Omental fat pad (tissue), 4 donors: Measurements from ENCODE around the gene DNAJA4. TPM values are rescaled to one million over a fixed set of nuclear protein-coding genes. Genes with fewer than 3 reads are reported as not detected.

Experiments
- ATAC-seq: fragments of 150-250 bp; one replicate; pipeline ENCODE4 v1.9.1; 2016; ENCODE audit warnings: mild to moderate bottlenecking, moderate library complexity; ENCODE audit not compliant: low FRiP score
- DNase-seq: peaks from one replicate; pipeline ENCODE4 v3.0.0-alpha.2; 2019; ENCODE audit warnings: low spot score
- CTCF ChIP-seq, 3 donors: fragments of 450-650 bp; IDR thresholded peaks; one replicate each; pipeline ENCODE4 v1.5.1; 2016 to 2017; ENCODE audit warnings: antibody characterized with exemption in 3 of 3, mild to moderate bottlenecking in 3 of 3, moderate library complexity in 2 of 3
- total RNA-seq, 4 donors: library from RNA; depleted of rRNA; stranded (reverse); fragments of >200 nt; gene quantifications; one replicate each; pipeline ENCODE4 v1.1.0, GENCODE V29; 2016

DNAJA4 gene
- total RNA-seq, 4 donors from 2014 or later, result 19.0 to 88.6 (median 28.9) TPM

GRCh38 chr15:78304216-78305066 is 40.1 kb downstream of the DNAJA4 start:
- no peak for TF ChIP-seq CTCF (IDR thresholded peaks at IDR 0.05)
- no peak for DNase-seq
- ATAC-seq, result no peak

- no peak for TF ChIP-seq CTCF (IDR thresholded peaks at IDR 0.05)
- no peak for ATAC-seq
- DNase-seq, result no peak
Measured at GRCh38 chr15:78306176-78306774, 41.9 kb downstream of the DNAJA4 start.

GRCh38 chr15:78307976-78308375 is 43.6 kb downstream of the DNAJA4 start:
- ATAC-seq, result no peak
- no peak for DNase-seq
- TF ChIP-seq CTCF (IDR thresholded peaks at IDR 0.05), result no peak

- no peak for DNase-seq
- ATAC-seq, result no peak
- no peak for TF ChIP-seq CTCF (IDR thresholded peaks at IDR 0.05)
Measured at GRCh38 chr15:78308422-78309032, 44.2 kb downstream of the DNAJA4 start.

GRCh38 chr15:78311292-78311691 is 46.9 kb downstream of the DNAJA4 start:
- DNase-seq (no peak), ATAC-seq (no peak)
- no peak for TF ChIP-seq CTCF (IDR thresholded peaks at IDR 0.05)

GRCh38 chr15:78312536-78312935 is 48.2 kb downstream of the DNAJA4 start:
- ATAC-seq (no peak), DNase-seq (no peak)
- no peak for TF ChIP-seq CTCF (IDR thresholded peaks at IDR 0.05)
